A673 (cell line): ENCODE data around the gene LMO7.

Source experiments
- EZH2 ChIP-seq: fragments of 200-600 bp; sonication (generic); IDR thresholded peaks from 2 replicates; pipeline ENCODE4 v1.6.1; 2017; ENCODE audit warnings: borderline replicate concordance, low read depth, mild to moderate bottlenecking, mixed read lengths, antibody characterized with exemption, low read length; ENCODE audit not compliant: poor library complexity, severe bottlenecking
- TF ChIP-seq, protein P1 (sequence below): fragments of 300-800, 200-600 bp; sonication (generic); conservative IDR thresholded peaks from 2 replicates; pipeline ENCODE4 v1.5.1; 2017; ENCODE audit warnings: low read depth, mild to moderate bottlenecking, antibody characterized with exemption, low read length, moderate library complexity, mixed read lengths

DNA sequence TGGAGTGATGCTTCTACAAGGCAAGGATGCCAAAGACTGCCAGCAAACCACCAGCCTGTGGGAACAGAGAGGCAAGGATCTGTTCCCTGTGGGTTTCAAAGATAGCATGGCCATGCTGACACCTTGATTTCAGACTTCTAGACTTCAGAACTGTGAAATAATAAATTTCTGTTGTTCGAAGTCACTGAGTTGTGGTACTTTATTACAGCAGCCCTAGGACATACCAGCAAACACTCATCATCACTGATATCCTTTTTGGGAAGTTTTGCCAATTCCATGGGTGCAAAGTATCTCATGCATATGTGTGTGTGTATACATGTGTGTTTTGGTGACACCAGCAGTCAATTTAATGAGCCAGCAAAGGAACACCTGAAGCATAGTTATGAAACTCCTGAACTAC, 21.0 kb downstream of the LMO7 start:
- TF ChIP-seq EZH2: no peak
- TF ChIP-seq, protein P1, sequence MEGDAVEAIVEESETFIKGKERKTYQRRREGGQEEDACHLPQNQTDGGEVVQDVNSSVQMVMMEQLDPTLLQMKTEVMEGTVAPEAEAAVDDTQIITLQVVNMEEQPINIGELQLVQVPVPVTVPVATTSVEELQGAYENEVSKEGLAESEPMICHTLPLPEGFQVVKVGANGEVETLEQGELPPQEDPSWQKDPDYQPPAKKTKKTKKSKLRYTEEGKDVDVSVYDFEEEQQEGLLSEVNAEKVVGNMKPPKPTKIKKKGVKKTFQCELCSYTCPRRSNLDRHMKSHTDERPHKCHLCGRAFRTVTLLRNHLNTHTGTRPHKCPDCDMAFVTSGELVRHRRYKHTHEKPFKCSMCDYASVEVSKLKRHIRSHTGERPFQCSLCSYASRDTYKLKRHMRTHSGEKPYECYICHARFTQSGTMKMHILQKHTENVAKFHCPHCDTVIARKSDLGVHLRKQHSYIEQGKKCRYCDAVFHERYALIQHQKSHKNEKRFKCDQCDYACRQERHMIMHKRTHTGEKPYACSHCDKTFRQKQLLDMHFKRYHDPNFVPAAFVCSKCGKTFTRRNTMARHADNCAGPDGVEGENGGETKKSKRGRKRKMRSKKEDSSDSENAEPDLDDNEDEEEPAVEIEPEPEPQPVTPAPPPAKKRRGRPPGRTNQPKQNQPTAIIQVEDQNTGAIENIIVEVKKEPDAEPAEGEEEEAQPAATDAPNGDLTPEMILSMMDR: no peak
